ENCODE measurements around the gene DNM2. TPM values are rescaled to one million over a fixed set of nuclear protein-coding genes. Genes with fewer than 3 reads are reported as not detected.

Gene DNM2
- total RNA-seq, 6 donors from 2014 or later = 238 to 744 (median 318) TPM

DNA sequence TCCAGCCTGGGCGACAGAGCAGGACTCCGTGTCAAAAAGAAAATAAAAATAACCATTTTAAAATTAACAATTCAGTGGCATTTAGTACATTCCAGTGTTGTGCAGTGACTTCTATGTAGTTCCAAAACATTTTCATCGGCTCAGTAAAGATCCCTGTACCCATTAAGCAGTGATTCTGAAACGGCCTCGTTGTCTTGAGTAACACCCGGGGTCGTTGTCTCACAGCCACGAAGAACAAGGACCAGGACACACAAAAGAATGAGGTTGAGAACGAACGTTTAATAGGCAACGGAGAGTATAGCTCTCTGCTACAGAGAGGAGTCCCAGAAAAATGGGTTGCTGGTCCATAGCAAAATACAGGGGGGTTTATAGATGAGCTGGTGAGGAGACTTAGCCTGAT lies 120.5 kb downstream of the DNM2 start:
- no peak for DNase-seq
- Histone ChIP-seq H3K27me3 (no peaks in the 10 kb centered on the region), H3K36me3 (peaks cover 0 to 11% (median 7%) of the 10 kb centered on the region in 4 donors), H3K9me3 (no peaks in the 10 kb centered on the region), H3K4me3 (no peak overlapping the region), H3K27ac (no peak overlapping the region), H3K4me1 (peaks cover 0 to 19% (median 7%) of the 10 kb centered on the region in 4 donors)
- 84 to 90% methylated on average over 11 of the region's 11 CpGs for WGBS, 2 donors
- no peak for TF ChIP-seq POLR2A (IDR thresholded peaks at IDR 0.05)
- no peak for TF ChIP-seq EP300 (IDR thresholded peaks at IDR 0.05)
- ATAC-seq (ENCODE audit: low FRiP score in 2 of 2) = no peak

DNA sequence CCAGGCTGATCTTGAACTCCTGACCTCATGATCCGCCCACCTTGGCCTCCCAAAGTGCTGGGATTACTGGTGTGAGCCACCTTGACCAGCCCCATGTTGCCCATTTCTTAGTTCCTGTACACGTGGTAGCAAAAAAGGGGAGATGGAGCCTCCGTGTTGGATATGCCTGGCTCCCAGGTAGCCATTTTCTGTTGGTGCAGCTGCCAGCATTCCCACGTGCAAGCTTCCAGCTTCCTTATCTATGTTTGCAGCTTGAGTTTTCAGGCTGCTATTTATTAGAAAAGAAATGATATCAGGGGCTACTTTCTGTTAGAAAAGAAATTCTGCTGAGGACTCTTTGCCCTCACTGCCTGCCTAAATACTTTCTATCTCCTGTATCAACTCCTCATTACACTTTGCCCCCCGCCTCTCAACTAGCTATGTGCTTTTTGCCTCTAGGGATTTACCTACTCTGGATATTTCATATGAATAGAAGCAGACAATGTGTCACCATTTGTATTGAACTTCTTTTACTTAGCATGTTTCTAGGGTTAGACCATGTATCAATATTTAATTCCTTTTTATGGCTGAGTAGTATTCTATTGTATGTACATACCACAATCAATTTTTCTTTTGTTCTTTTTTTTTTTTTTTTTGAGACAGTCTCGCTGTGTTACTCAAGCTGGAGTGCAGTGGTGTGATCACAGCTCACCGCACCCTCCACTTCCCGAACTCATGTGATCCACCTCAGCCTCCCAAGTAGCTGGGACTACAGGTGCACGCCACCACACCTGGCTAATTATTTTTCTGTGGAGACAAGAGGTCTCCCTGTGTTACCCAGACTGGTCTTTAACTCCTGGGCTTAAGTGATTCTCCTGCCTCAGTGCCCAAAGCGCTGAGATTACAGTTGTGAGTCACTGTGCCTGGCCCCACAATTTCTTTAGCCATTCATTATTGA lies 121.5 kb downstream of the DNM2 start:
- H3K27me3 ChIP-seq = no peaks in the 10 kb centered on the region
- WGBS, 2 donors = 76 to 83% methylated on average over 10 of the region's 10 CpGs
- no peak overlapping the region for H3K27ac ChIP-seq
- DNase-seq = no peak
- peaks cover 0 to 4% (median 0%) of the 10 kb centered on the region in 4 donors for H3K36me3 ChIP-seq
- no peak for ATAC-seq (ENCODE audit: low FRiP score in 2 of 2)
- no peak overlapping the region for H3K4me3 ChIP-seq
- TF ChIP-seq, protein P1, sequence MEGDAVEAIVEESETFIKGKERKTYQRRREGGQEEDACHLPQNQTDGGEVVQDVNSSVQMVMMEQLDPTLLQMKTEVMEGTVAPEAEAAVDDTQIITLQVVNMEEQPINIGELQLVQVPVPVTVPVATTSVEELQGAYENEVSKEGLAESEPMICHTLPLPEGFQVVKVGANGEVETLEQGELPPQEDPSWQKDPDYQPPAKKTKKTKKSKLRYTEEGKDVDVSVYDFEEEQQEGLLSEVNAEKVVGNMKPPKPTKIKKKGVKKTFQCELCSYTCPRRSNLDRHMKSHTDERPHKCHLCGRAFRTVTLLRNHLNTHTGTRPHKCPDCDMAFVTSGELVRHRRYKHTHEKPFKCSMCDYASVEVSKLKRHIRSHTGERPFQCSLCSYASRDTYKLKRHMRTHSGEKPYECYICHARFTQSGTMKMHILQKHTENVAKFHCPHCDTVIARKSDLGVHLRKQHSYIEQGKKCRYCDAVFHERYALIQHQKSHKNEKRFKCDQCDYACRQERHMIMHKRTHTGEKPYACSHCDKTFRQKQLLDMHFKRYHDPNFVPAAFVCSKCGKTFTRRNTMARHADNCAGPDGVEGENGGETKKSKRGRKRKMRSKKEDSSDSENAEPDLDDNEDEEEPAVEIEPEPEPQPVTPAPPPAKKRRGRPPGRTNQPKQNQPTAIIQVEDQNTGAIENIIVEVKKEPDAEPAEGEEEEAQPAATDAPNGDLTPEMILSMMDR (IDR thresholded peaks at IDR 0.05) = no peak
- TF ChIP-seq POLR2AphosphoS5 (IDR thresholded peaks at IDR 0.05) (no peak), POLR2A (IDR thresholded peaks at IDR 0.05) (no peak), EP300 (IDR thresholded peaks at IDR 0.05) (no peak)
- peaks cover 0 to 19% (median 7%) of the 10 kb centered on the region in 4 donors for H3K4me1 ChIP-seq
- H3K9me3 ChIP-seq = no peaks in the 10 kb centered on the region

DNA sequence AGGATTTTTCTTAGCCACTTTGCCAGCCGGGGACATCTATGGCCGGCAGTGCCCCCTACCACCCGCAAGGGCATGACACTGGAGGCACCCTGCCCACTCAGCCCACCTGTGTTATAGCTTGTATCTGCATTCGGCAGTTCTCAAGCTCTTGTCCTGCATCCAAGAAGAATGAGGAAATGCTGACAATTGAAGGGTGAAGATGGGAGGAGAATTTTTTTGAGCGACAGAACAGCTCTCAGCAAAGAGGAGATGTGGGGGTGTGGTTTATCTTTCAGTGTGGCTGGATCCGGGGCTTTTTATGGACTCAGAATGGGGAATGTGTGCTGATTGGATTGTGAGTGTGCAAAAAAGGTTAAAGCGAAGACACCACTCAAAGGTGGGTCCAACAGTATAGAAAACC lies 124.9 kb downstream of the DNM2 start:
- no peaks in the 10 kb centered on the region for H3K4me1 ChIP-seq
- no peak overlapping the region for H3K4me3 ChIP-seq
- no peaks in the 10 kb centered on the region for H3K36me3 ChIP-seq
- no peak overlapping the region for H3K27ac ChIP-seq
- TF ChIP-seq POLR2AphosphoS5 (IDR thresholded peaks at IDR 0.05) = no peak
- TF ChIP-seq POLR2A (IDR thresholded peaks at IDR 0.05) = no peak
- no peak for TF ChIP-seq EP300 (IDR thresholded peaks at IDR 0.05)
- TF ChIP-seq, protein P1 (IDR thresholded peaks at IDR 0.05) = no peak
- ATAC-seq (ENCODE audit: low FRiP score in 2 of 2) = no peak
- H3K9me3 ChIP-seq = peaks cover 0 to 2% (median 0%) of the 10 kb centered on the region in 4 donors
- H3K27me3 ChIP-seq = no peaks in the 10 kb centered on the region
- WGBS, 2 donors = 83 to 88% methylated on average over 7 of the region's 7 CpGs
- no peak for DNase-seq

DNA sequence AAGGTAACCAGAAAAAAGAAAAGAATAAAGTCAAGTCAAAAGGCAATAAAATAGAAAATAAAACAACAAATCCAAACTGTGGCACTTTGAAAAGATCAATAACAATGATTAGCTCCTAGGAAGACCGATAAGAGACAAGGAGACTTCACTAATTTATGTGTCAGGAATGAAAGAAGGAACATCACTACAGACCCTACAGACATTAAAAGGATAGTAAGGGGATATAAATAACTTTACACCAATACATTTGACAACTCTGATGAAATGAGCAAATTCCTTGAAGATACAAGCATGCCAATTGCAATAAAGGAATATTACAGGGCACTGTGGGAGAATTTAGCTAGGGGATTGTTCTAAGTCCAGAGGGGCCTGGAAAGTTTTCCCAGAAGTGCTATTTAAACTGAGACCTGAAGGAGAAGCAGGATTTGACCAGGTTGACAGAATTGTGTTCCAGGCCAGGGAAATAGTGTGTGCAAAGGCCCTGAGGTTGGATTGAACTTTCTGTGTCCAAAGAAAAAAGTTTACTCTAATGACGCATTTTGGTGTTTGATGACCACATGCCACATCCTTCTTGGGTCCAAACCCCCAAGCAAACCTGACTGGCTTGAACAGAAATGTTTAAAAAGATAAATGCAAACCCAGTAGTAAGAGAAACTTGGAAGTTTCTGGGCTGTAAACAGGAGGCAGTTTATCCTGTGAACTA lies 128.8 kb downstream of the DNM2 start:
- H3K9me3 ChIP-seq = peaks cover 0 to 2% (median 0%) of the 10 kb centered on the region in 4 donors
- no peak overlapping the region for H3K4me3 ChIP-seq
- no peak for ATAC-seq (ENCODE audit: low FRiP score in 2 of 2)
- no peak for DNase-seq
- TF ChIP-seq EP300 (IDR thresholded peaks at IDR 0.05) (no peak), POLR2AphosphoS5 (IDR thresholded peaks at IDR 0.05) (no peak), POLR2A (IDR thresholded peaks at IDR 0.05) (no peak)
- TF ChIP-seq, protein P1 (IDR thresholded peaks at IDR 0.05) = no peak
- H3K36me3 ChIP-seq = no peaks in the 10 kb centered on the region
- no peaks in the 10 kb centered on the region for H3K4me1 ChIP-seq
- H3K27me3 ChIP-seq = no peaks in the 10 kb centered on the region
- H3K27ac ChIP-seq = no peak overlapping the region
- WGBS, 2 donors = 83 to 85% methylated on average over 2 of the region's 2 CpGs

DNA sequence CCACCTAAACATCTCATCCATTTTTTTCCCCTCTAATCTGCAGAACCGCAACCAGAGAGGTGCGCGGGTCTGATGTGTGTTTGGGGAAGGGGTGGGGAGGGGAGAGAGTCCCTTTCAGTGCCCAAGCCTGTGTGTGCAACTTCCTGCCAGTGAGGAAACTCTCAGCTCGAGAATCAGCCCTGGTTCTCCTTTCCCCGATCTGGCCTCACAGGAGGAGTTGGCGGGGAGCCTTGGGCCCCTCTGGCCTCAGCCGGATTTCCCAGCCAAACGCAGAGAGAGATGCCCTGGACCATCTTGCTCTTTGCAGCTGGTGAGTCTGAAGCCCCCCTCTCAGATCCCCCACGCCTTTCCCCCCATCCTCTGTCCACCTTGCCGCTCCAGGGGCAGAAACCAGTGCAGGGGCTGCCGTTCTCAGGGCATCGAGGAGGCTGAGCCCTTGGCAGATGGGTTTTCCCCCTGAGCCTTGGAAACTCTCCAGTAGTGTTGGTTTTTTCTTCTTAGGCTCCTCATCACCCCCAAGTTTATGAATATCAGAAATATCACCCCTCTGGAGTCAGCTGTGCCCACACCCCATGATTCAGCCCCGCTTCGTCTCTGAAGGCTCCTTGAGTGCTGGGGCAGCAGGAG lies 130.5 kb downstream of the DNM2 start, which contains the start of gene C19orf38:
Gene C19orf38 (plus strand): TSS at position 186 of the 627 bp plus-strand sequence. CDS start 94 bp downstream, at position 280.
- TF ChIP-seq POLR2AphosphoS5 (IDR thresholded peaks at IDR 0.05) (no peak), EP300 (IDR thresholded peaks at IDR 0.05) (no peak), POLR2A (IDR thresholded peaks at IDR 0.05) (no peak)
- TF ChIP-seq, protein P1 (IDR thresholded peaks at IDR 0.05) = no peak
- Histone ChIP-seq H3K4me1 (no peaks in the 10 kb centered on the region), H3K36me3 (no peaks in the 10 kb centered on the region), H3K27me3 (no peaks in the 10 kb centered on the region), H3K27ac (peak within 1 kb of the TSS; percentile 2 to 75 (median 62)), H3K9me3 (peaks cover 0 to 2% (median 0%) of the 10 kb centered on the region in 4 donors), H3K4me3 (peak within 1 kb of the TSS in 2 of 4 donors; percentile 13 to 32)
- DNase-seq (peak in 1 of 2 donors; percentile 62), ATAC-seq (ENCODE audit: low FRiP score in 2 of 2) (peak in 1 of 2 donors; percentile 75)
- 30 to 35% methylated on average over 14 of the region's 14 CpGs for WGBS, 2 donors
